Upper lobe of right lung (tissue), 1 donor: ENCODE results near the gene ACTA2. TPM values are rescaled to one million over a fixed set of nuclear protein-coding genes. Genes with fewer than 3 reads are reported as not detected.

Experiments used
- ATAC-seq: fragments of 200-7000 bp; cut with Tn5 transposase; one replicate; pipeline ENCODE4 v1.9.1; 2020; ENCODE audit warnings: mild to moderate bottlenecking, moderate library complexity
- DNase-seq: peaks from one replicate; pipeline ENCODE4 v3.0.0-alpha.2; 2020
- H3K27ac ChIP-seq: fragments of 200-600 bp; one replicate; pipeline ENCODE4 v1.8.0; 2022
- H3K27me3 ChIP-seq: fragments of 200-600 bp; one replicate; pipeline ENCODE4 v1.8.0; 2022; ENCODE audit warnings: mild to moderate bottlenecking
- H3K36me3 ChIP-seq: fragments of 200-600 bp; one replicate; pipeline ENCODE4 v1.8.0; 2022
- H3K4me1 ChIP-seq: fragments of 200-600 bp; one replicate; pipeline ENCODE4 v1.8.0; 2022
- H3K4me3 ChIP-seq: fragments of 200-600 bp; one replicate; pipeline ENCODE4 v1.8.0; 2022; ENCODE audit warnings: mild to moderate bottlenecking
- H3K9me3 ChIP-seq: fragments of 200-600 bp; one replicate; pipeline ENCODE4 v1.8.0; 2022
- intact Hi-C: fragments of 100-400 bp; cut with DNase I; formaldehyde crosslinking; loops from one replicate; pipeline ENCODE4 v1.11.0; 2022
- total RNA-seq: library from RNA; stranded (reverse); fragmentation: NEBNext Ultra II Directional; extraction: Animal tissue kit (Norgen Biotek cat#: 25700); gene quantifications from one replicate; pipeline ENCODE4 v1.2.1, GENCODE V29; 2021
- TF ChIP-seq, protein P1 (sequence below): fragments of 200-600 bp; IDR thresholded peaks from one replicate; pipeline ENCODE4 v1.8.0; 2022; ENCODE audit warnings: antibody characterized with exemption
- donor health status: DM: no; HTN: yes; CAD: no; lungs with severe emphysema.

Gene ACTA2
- total RNA-seq, 1 donor from 2014 or later = 478 TPM

DNA sequence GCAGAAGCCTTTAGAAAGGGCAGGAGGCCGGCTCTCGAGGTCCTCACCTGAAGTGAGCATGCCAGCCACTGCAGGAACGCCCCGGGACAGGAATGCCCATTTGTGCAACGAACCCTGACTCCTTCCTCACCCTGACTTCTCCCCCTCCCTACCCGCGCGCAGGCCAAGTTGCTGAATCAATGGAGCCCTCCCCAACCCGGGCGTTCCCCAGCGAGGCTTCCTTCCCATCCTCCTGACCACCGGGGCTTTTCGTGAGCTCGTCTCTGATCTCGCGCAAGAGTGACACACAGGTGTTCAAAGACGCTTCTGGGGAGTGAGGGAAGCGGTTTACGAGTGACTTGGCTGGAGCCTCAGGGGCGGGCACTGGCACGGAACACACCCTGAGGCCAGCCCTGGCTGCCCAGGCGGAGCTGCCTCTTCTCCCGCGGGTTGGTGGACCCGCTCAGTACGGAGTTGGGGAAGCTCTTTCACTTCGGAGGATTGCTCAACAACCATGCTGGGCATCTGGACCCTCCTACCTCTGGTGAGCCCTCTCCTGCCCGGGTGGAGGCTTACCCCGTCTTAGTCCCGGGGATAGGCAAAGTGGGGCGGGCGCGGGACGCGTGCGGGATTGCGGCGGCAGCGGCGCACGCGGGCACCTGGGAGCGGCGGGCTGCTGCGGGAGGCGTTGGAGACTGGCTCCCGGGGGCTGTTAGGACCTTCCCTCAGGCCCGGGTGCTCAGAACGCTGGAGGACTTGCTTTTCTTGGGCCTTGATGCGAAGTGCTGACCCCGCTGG, 38.0 kb upstream of the ACTA2 start, which contains the start of gene FAS:
Gene FAS, plus strand, starts transcription at position 415 of the 777 bp plus-strand sequence. Its CDS starts 79 bp downstream, at position 494.
- H3K27ac ChIP-seq = peak within 1 kb of the TSS; percentile 94

GRCh38 chr10:88989824-88990383, 37.3 kb upstream of the ACTA2 start:
- Histone ChIP-seq H3K4me3 (peak overlapping the region; percentile 79), H3K9me3 (no peaks in the 10 kb centered on the region), H3K36me3 (no peaks in the 10 kb centered on the region), H3K27me3 (no peaks in the 10 kb centered on the region), H3K27ac (peak overlapping the region; percentile 94), H3K4me1 (peaks cover 10% of the 10 kb centered on the region)
- intact Hi-C loops = no loop called here
- TF ChIP-seq, protein P1, sequence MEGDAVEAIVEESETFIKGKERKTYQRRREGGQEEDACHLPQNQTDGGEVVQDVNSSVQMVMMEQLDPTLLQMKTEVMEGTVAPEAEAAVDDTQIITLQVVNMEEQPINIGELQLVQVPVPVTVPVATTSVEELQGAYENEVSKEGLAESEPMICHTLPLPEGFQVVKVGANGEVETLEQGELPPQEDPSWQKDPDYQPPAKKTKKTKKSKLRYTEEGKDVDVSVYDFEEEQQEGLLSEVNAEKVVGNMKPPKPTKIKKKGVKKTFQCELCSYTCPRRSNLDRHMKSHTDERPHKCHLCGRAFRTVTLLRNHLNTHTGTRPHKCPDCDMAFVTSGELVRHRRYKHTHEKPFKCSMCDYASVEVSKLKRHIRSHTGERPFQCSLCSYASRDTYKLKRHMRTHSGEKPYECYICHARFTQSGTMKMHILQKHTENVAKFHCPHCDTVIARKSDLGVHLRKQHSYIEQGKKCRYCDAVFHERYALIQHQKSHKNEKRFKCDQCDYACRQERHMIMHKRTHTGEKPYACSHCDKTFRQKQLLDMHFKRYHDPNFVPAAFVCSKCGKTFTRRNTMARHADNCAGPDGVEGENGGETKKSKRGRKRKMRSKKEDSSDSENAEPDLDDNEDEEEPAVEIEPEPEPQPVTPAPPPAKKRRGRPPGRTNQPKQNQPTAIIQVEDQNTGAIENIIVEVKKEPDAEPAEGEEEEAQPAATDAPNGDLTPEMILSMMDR = no peak
- no peak for DNase-seq
- peak; percentile 38 for ATAC-seq

More for the DNA sequence above, 38.0 kb upstream of the ACTA2 start, which contains the start of gene FAS:
- peak; percentile 91 for DNase-seq
- Histone ChIP-seq H3K4me1 (peaks cover 10% of the 10 kb centered on the region), H3K9me3 (no peaks in the 10 kb centered on the region), H3K36me3 (no peaks in the 10 kb centered on the region), H3K27me3 (no peaks in the 10 kb centered on the region), H3K4me3 (peak within 1 kb of the TSS; percentile 79)
- TF ChIP-seq, protein P1 = no peak
- intact Hi-C loops = no loop called here
- ATAC-seq = peak; percentile 92

GRCh38 chr10:88989423-88989822, 36.9 kb upstream of the ACTA2 start:
- Histone ChIP-seq H3K27me3 (no peaks in the 10 kb centered on the region), H3K36me3 (no peaks in the 10 kb centered on the region), H3K4me1 (peaks cover 10% of the 10 kb centered on the region), H3K27ac (peak overlapping the region; percentile 94), H3K9me3 (no peaks in the 10 kb centered on the region), H3K4me3 (peak overlapping the region; percentile 79)
- intact Hi-C loops = no loop called here
- DNase-seq (no peak), ATAC-seq (no peak)
- TF ChIP-seq, protein P1 = no peak

GRCh38 chr10:88987840-88988239, 35.3 kb upstream of the ACTA2 start:
- Histone ChIP-seq H3K36me3 (no peaks in the 10 kb centered on the region), H3K9me3 (no peaks in the 10 kb centered on the region), H3K27ac (no peak overlapping the region), H3K27me3 (no peaks in the 10 kb centered on the region), H3K4me3 (no peak overlapping the region), H3K4me1 (peaks cover 15% of the 10 kb centered on the region)
- intact Hi-C loops = no loop called here
- no peak for ATAC-seq
- TF ChIP-seq, protein P1 = no peak
- DNase-seq = no peak

GRCh38 chr10:88987243-88987725, 34.7 kb upstream of the ACTA2 start:
- Histone ChIP-seq H3K9me3 (no peaks in the 10 kb centered on the region), H3K27me3 (no peaks in the 10 kb centered on the region), H3K4me3 (no peak overlapping the region), H3K4me1 (peaks cover 18% of the 10 kb centered on the region), H3K27ac (no peak overlapping the region), H3K36me3 (no peaks in the 10 kb centered on the region)
- no peak for ATAC-seq
- intact Hi-C loops = no loop called here
- no peak for DNase-seq
- TF ChIP-seq, protein P1 = no peak
